PC-3 (cell line): ENCODE data around the gene CARD16. TPM values are rescaled to one million over a fixed set of nuclear protein-coding genes. Genes with fewer than 3 reads are reported as not detected.

Source experiments
- ATAC-seq: fragments of 200-7000 bp; cut with Tn5 transposase; 2 replicates; pipeline ENCODE4 v1.9.1; 2020; ENCODE audit warnings: mild to moderate bottlenecking, moderate library complexity
- BruUV-seq: library from RNA; stranded (reverse); fragments of 400-500 nt; replicated peaks from 2 replicates; lab custom pipeline; 2021; lab: Mats Ljungman, UMichigan
- CTCF ChIA-PET: fragments of 300-600 bp; sonication (Branson Sonifier 250); formaldehyde crosslinking; loops from one replicate; lab custom pipeline; 2022; ENCODE audit warnings: antibody characterized with exemption; lab: Charles Lee
- POLR2A ChIA-PET: fragments of 300-600 bp; sonication (Branson Sonifier 250); formaldehyde crosslinking; loops from one replicate; lab custom pipeline; 2022; ENCODE audit warnings: antibody characterized with exemption; ENCODE audit not compliant: unreplicated experiment; lab: Charles Lee
- DNase-seq: peaks from one replicate; pipeline ENCODE4 v3.0.0-alpha.2; 2015
- H2AFZ ChIP-seq: fragments of 300-600 bp; sonication (generic); 2 replicates; pipeline ENCODE4 v1.6.0; 2016; ENCODE audit warnings: antibody characterized with exemption, low read length
- H3F3A ChIP-seq: fragments of 300-600 bp; sonication (generic); one replicate; pipeline ENCODE4 v1.6.0; 2017; ENCODE audit warnings: antibody characterized with exemption, low read length, control low read depth, mild to moderate bottlenecking; ENCODE audit not compliant: unreplicated experiment
- H3K27ac ChIP-seq: fragments of 300-600 bp; sonication (generic); 2 replicates; pipeline ENCODE4 v1.5.1; 2016; ENCODE audit warnings: mild to moderate bottlenecking, low read length
- H3K27me3 ChIP-seq: fragments of 300-600 bp; sonication (generic); 2 replicates; pipeline ENCODE4 v1.6.1; 2016; ENCODE audit warnings: low read length, mixed read lengths
- H3K36me3 ChIP-seq: fragments of 300-600 bp; sonication (generic); 2 replicates; pipeline ENCODE4 v1.6.1; 2016; ENCODE audit warnings: low read depth, mixed run types, low read length, mixed read lengths
- H3K4me1 ChIP-seq: fragments of 300-600 bp; sonication (generic); 2 replicates; pipeline ENCODE4 v1.5.1; 2016; ENCODE audit warnings: low read length; ENCODE audit not compliant: insufficient read depth
- H3K4me2 ChIP-seq: fragments of 300-600 bp; sonication (generic); 2 replicates; pipeline ENCODE4 v1.6.0; 2016; ENCODE audit warnings: low read length
- H3K4me3 ChIP-seq: fragments of 300-600 bp; sonication (generic); 2 replicates; pipeline ENCODE4 v1.5.1; 2016; ENCODE audit warnings: mild to moderate bottlenecking, low read length, mixed read lengths
- H3K79me2 ChIP-seq: fragments of 300-600 bp; sonication (generic); 2 replicates; pipeline ENCODE4 v1.6.1; 2017; ENCODE audit warnings: low read length, mixed read lengths
- H3K9ac ChIP-seq: fragments of 300-600 bp; sonication (generic); 2 replicates; pipeline ENCODE4 v1.6.0; 2016; ENCODE audit warnings: mild to moderate bottlenecking, low read length
- H3K9me2 ChIP-seq: fragments of 300-600 bp; sonication (generic); replicated peaks from 2 replicates; pipeline ENCODE4 v1.6.1; 2016; ENCODE audit warnings: mixed run types, low read length, mixed read lengths
- H3K9me3 ChIP-seq: fragments of 300-600 bp; sonication (generic); 2 replicates; pipeline ENCODE4 v1.6.1; 2016; ENCODE audit warnings: low read length, mixed read lengths
- H4K20me1 ChIP-seq: fragments of 300-600 bp; sonication (generic); 2 replicates; pipeline ENCODE4 v1.6.1; 2016; ENCODE audit warnings: low read length, mixed read lengths
- EZH2 ChIP-seq: fragments of 300-600 bp; sonication (generic); IDR thresholded peaks from one replicate; pipeline ENCODE4 v1.6.1; 2017; ENCODE audit warnings: antibody characterized with exemption, mild to moderate bottlenecking, low read length; ENCODE audit not compliant: unreplicated experiment
- EZH2phosphoT487 ChIP-seq: fragments of 300-600 bp; sonication (generic); IDR thresholded peaks from 2 replicates; pipeline ENCODE4 v1.6.1; 2018; ENCODE audit warnings: mild to moderate bottlenecking, antibody characterized with exemption, low read length, borderline replicate concordance
- intact Hi-C: fragments of 100-400 bp; cut with micrococcal nuclease; formaldehyde crosslinking; loops from 2 replicates; pipeline ENCODE4 v1.9.0; 2023
- total RNA-seq: library from RNA; depleted of rRNA; stranded (reverse); fragments of >200 nt; gene quantifications from 2 replicates; pipeline ENCODE4 v1.2.3, GENCODE V29; 2014
- TF ChIP-seq, protein P1 (sequence below): fragments of 300-600 bp; sonication (generic); conservative IDR thresholded peaks from 2 replicates; pipeline ENCODE4 v1.5.1; 2017; ENCODE audit warnings: antibody characterized with exemption, low read depth, mild to moderate bottlenecking, low read length

The CARD16 gene
- total RNA-seq, 1 experiment from 2014 or later, result not detected

DNA sequence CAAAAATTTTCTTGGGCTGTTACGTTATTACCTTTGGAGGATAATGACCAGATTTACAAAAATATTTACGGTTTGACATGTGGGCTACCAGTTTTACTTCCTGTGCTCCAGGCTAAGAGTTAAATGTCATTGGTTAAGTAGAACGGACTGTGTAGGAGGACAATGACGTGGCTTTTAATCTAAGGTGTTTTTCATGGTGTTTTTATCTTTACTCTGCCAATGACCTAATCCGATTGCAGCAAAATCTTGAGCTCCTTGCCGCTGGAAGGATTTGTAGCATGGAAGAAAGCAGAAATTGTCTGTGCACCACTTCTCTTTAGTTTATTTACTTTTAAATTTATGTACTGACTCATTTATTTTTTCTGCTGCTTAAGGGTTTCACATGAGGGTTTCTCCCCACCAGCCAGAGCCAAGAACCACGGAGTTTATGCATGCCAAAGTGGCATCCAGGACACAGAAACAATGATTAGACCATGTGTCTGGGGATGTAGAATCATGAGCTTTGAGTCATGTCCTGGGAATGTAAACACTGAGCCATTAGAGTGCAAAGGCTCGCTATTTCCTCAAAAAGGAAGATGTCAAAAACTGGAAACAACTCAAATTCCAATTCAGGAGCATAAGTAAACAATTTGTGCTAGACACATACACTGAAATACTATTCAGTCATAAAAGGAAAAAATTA is 1.9 kb upstream of the CARD16 start:
- Histone ChIP-seq H3K27me3 (no peaks in the 10 kb centered on the region), H3F3A (no peaks in the 10 kb centered on the region), H3K9ac (peak overlapping the region; percentile 46; the same call in 1 of the 2 replicates), H2AFZ (peak overlapping the region; percentile 1; the same call in 1 of the 2 replicates), H4K20me1 (no peaks in the 10 kb centered on the region), H3K9me2 (no peaks in the 10 kb centered on the region), H3K4me1 (peaks cover 16% of the 10 kb centered on the region), H3K36me3 (no peaks in the 10 kb centered on the region), H3K4me2 (peak overlapping the region; percentile 47), H3K79me2 (no peaks in the 10 kb centered on the region), H3K4me3 (no peak overlapping the region; the same call in 1 of the 2 replicates), H3K27ac (peak overlapping the region; percentile 79), H3K9me3 (no peaks in the 10 kb centered on the region)
- no TSS peak for BruUV-seq
- ATAC-seq, result peak; percentile 98
- POLR2A ChIA-PET, result interaction anchor here (0.7 kb wide), 1 partner anchor 438 kb away, joined by 6 read pairs; no protein-coding TSS in a partner anchor
- peak; percentile 96 for DNase-seq
- CTCF ChIA-PET, result interaction anchor here (0.7 kb wide), 1 partner anchor 134 kb away, joined by 3 read pairs; no protein-coding TSS in a partner anchor
- no peak for TF ChIP-seq EZH2phosphoT487
- TF ChIP-seq, protein P1, sequence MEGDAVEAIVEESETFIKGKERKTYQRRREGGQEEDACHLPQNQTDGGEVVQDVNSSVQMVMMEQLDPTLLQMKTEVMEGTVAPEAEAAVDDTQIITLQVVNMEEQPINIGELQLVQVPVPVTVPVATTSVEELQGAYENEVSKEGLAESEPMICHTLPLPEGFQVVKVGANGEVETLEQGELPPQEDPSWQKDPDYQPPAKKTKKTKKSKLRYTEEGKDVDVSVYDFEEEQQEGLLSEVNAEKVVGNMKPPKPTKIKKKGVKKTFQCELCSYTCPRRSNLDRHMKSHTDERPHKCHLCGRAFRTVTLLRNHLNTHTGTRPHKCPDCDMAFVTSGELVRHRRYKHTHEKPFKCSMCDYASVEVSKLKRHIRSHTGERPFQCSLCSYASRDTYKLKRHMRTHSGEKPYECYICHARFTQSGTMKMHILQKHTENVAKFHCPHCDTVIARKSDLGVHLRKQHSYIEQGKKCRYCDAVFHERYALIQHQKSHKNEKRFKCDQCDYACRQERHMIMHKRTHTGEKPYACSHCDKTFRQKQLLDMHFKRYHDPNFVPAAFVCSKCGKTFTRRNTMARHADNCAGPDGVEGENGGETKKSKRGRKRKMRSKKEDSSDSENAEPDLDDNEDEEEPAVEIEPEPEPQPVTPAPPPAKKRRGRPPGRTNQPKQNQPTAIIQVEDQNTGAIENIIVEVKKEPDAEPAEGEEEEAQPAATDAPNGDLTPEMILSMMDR, result no peak
- TF ChIP-seq EZH2, result no peak
- intact Hi-C loops, result loop anchor here (1.0 to 5.0 kb wide), 7 partner anchors 60 to 815 kb away; partner anchors contain the start of gene CASP4

DNA sequence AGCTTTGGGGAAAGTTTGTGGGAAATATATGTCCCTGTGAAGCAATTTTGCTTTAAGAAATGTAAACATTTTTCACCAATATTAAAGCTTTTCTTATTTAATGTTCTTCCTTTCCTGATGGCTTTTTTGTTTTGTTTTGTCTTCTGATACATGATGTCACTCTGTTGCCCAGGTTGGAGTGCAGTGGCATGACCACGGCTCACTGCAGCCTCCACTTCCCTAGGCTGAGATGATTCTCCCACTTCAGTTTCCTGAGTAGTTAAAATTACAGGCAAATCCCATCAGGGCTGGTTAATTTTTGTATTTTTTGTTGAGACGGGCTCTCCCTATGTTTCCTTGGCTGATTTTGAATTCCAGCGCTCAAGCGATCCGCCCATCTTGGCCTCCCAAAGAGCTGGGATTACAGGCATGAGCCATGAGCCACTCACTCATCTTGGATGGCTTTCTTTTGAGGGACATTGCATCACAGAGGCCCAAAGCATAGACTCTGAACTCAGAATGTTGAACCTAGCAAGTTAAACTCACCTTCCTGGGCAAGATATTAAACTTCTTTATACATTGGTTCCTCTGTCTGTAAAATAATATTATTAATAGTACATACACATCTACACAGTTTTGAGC is 651 bp upstream of the CARD16 start:
- intact Hi-C loops, result loop anchor here (2.0 to 5.0 kb wide), 3 partner anchors 62 to 817 kb away; no protein-coding TSS in a partner anchor
- no peaks in the 10 kb centered on the region for H3K79me2 ChIP-seq
- ChIA-PET POLR2A (no interaction called here), CTCF (no interaction called here)
- H3K4me3 ChIP-seq, result no peak overlapping the region
- no peaks in the 10 kb centered on the region for H3K9me2 ChIP-seq
- H3F3A ChIP-seq, result no peaks in the 10 kb centered on the region
- peaks cover 16% of the 10 kb centered on the region for H3K4me1 ChIP-seq
- H3K27me3 ChIP-seq, result no peaks in the 10 kb centered on the region
- H3K4me2 ChIP-seq, result no peak overlapping the region
- no peaks in the 10 kb centered on the region for H3K9me3 ChIP-seq
- H3K36me3 ChIP-seq, result no peaks in the 10 kb centered on the region
- no peak overlapping the region for H3K9ac ChIP-seq
- no peak overlapping the region for H3K27ac ChIP-seq
- TF ChIP-seq, protein P1, result no peak
- TF ChIP-seq EZH2phosphoT487, result no peak
- TF ChIP-seq EZH2, result no peak
- no peaks in the 10 kb centered on the region for H4K20me1 ChIP-seq
- no peak overlapping the region for H2AFZ ChIP-seq
- DNase-seq, result no peak
- BruUV-seq, result no TSS peak
- no peak for ATAC-seq
